Kidney epithelial cell (primary cell): ENCODE measurements around the gene CACNB2. TPM values are rescaled to one million over a fixed set of nuclear protein-coding genes. Genes with fewer than 3 reads are reported as not detected.

Experiments
- DNase-seq: peaks from one replicate; pipeline ENCODE4 v3.0.0-alpha.2; 2010; ENCODE audit warnings: low read depth
- H3K27me3 ChIP-seq: 2 replicates; pipeline ENCODE4 v1.6.0; 2011; ENCODE audit warnings: low read length; ENCODE audit not compliant: control insufficient read depth, insufficient read depth
- H3K36me3 ChIP-seq: 2 replicates; pipeline ENCODE4 v1.5.1; 2011; ENCODE audit warnings: low read length; ENCODE audit not compliant: control insufficient read depth, insufficient read depth
- H3K4me3 ChIP-seq: 2 replicates; pipeline ENCODE4 v1.5.1; 2011; ENCODE audit warnings: low read depth, mild to moderate bottlenecking, control low read depth, low read length
- CTCF ChIP-seq: IDR thresholded peaks from 2 replicates; pipeline ENCODE4 v1.5.1; 2011; ENCODE audit warnings: mild to moderate bottlenecking, moderate library complexity, low read length, control low read depth, inconsistent platforms; ENCODE audit not compliant: insufficient read depth, poor library complexity, severe bottlenecking
- total RNA-seq: library from RNA; depleted of rRNA; stranded (reverse); fragments of >200 nt; gene quantifications from 2 replicates; pipeline ENCODE4 v1.2.3, GENCODE V29; 2015

The CACNB2 gene
- total RNA-seq, 1 donor from 2014 or later = 0.04 TPM

- DNase-seq = no peak
- Histone ChIP-seq H3K4me3 (no peak overlapping the region), H3K36me3 (no peaks in the 10 kb centered on the region), H3K27me3 (no peaks in the 10 kb centered on the region)
- no peak for TF ChIP-seq CTCF
Measured at GRCh38 chr10:18254692-18255091, 114.5 kb downstream of the CACNB2 start.

GRCh38 chr10:18260310-18260922, 120.2 kb downstream of the CACNB2 start:
- no peaks in the 10 kb centered on the region for H3K27me3 ChIP-seq
- H3K36me3 ChIP-seq = no peaks in the 10 kb centered on the region
- no peak for TF ChIP-seq CTCF
- no peak overlapping the region for H3K4me3 ChIP-seq
- no peak for DNase-seq

- no peak for TF ChIP-seq CTCF
- Histone ChIP-seq H3K36me3 (no peaks in the 10 kb centered on the region), H3K27me3 (no peaks in the 10 kb centered on the region), H3K4me3 (no peak overlapping the region)
- DNase-seq = no peak
Measured at GRCh38 chr10:18261063-18261610, 120.9 kb downstream of the CACNB2 start.

- no peaks in the 10 kb centered on the region for H3K27me3 ChIP-seq
- H3K36me3 ChIP-seq = no peaks in the 10 kb centered on the region
- no peak for DNase-seq
- TF ChIP-seq CTCF = no peak
- H3K4me3 ChIP-seq = no peak overlapping the region
Measured at GRCh38 chr10:18261768-18262231, 121.6 kb downstream of the CACNB2 start.

GRCh38 chr10:18264466-18265050, 124.3 kb downstream of the CACNB2 start:
- H3K27me3 ChIP-seq = no peaks in the 10 kb centered on the region
- no peak for TF ChIP-seq CTCF
- DNase-seq = no peak
- no peak overlapping the region for H3K4me3 ChIP-seq
- H3K36me3 ChIP-seq = no peaks in the 10 kb centered on the region

DNA sequence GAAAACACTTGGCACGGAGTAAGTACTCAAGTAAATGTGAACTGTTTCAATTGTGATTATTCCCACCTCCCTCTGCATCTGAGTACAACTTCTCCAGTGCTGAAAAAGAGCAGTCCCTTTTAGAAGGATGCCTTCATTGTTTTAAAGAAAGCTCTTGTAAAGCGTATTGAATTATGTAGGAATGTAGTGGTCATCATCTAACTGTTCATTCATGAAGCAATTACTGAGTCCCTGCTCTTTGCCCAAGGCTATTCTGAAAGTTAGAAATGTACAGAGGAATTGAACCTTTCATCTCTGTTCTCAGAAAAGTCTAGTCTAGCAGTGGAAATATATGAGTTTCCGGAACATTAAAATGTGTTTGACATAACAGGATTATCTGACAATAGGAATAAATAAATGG, 127.8 kb downstream of the CACNB2 start:
- Histone ChIP-seq H3K36me3 (no peaks in the 10 kb centered on the region), H3K27me3 (no peaks in the 10 kb centered on the region), H3K4me3 (no peak overlapping the region)
- no peak for DNase-seq
- TF ChIP-seq CTCF = no peak
